Lower leg skin (tissue), 3 donors: ENCODE measurements around the gene DGKB.

Experiments
- CTCF ChIP-seq, 3 donors: fragments of 450-650 bp; IDR thresholded peaks; one replicate each; pipeline ENCODE4 v1.5.1; 2016; ENCODE audit warnings: antibody characterized with exemption in 3 of 3, mild to moderate bottlenecking in 3 of 3, moderate library complexity in 2 of 3
- POLR2A ChIP-seq, 2 donors: fragments of 450-650 bp; IDR thresholded peaks; one replicate each; pipeline ENCODE4 v1.6.1; 2016 to 2017; ENCODE audit warnings: antibody characterized with exemption in 2 of 2, mild to moderate bottlenecking in 1 of 2, moderate library complexity in 1 of 2

GRCh38 chr7:14837216-14837615 is 65.3 kb downstream of the DGKB start:
- TF ChIP-seq CTCF (IDR thresholded peaks at IDR 0.05), result no peak
- no peak for TF ChIP-seq POLR2A (IDR thresholded peaks at IDR 0.05)
